SJCRH30 (cell line): ENCODE measurements around the gene SOX11. TPM values are rescaled to one million over a fixed set of nuclear protein-coding genes. Genes with fewer than 3 reads are reported as not detected.

Experiments
- DNase-seq, 2 experiments: peaks; one replicate each; pipeline ENCODE4 v3.0.0-alpha.2; 2015 to 2020
- H3K27ac ChIP-seq: fragments of 250-450 bp; sonication (Bioruptor Pico); 2 replicates; pipeline ENCODE4 v1.5.1; 2020; ENCODE audit warnings: mild to moderate bottlenecking, moderate library complexity
- H3K27me3 ChIP-seq: fragments of 250-450 bp; sonication (Bioruptor Pico); 2 replicates; pipeline ENCODE4 v1.5.1; 2020; ENCODE audit warnings: mild to moderate bottlenecking, moderate library complexity
- H3K36me3 ChIP-seq: fragments of 250-450 bp; sonication (Bioruptor Pico); 2 replicates; pipeline ENCODE4 v1.5.1; 2020; ENCODE audit warnings: mild to moderate bottlenecking, moderate library complexity
- H3K4me1 ChIP-seq: fragments of 250-450 bp; sonication (Bioruptor Pico); 2 replicates; pipeline ENCODE4 v1.5.1; 2020; ENCODE audit warnings: mild to moderate bottlenecking, moderate library complexity
- H3K4me3 ChIP-seq: fragments of 250-450 bp; sonication (Bioruptor Pico); 2 replicates; pipeline ENCODE4 v1.5.1; 2020; ENCODE audit warnings: mild to moderate bottlenecking, moderate library complexity
- H3K9me3 ChIP-seq: fragments of 250-450 bp; sonication (Bioruptor Pico); replicated peaks from 2 replicates; pipeline ENCODE4 v1.5.1; 2020; ENCODE audit warnings: mild to moderate bottlenecking, moderate library complexity
- total RNA-seq: library from RNA; depleted of rRNA; stranded (reverse); fragments of >200 nt; shearing (Covaris generic); gene quantifications from 2 replicates; pipeline ENCODE4 v1.2.3, GENCODE V29; 2014

SOX11 gene
- total RNA-seq, 1 experiment from 2014 or later, result 19.8 TPM

- no peak overlapping the region for H3K4me3 ChIP-seq
- H3K27ac ChIP-seq, result no peak overlapping the region
- H3K4me1 ChIP-seq, result no peaks in the 10 kb centered on the region
- no peaks in the 10 kb centered on the region for H3K36me3 ChIP-seq
- DNase-seq, result no peak
- H3K27me3 ChIP-seq, result no peaks in the 10 kb centered on the region
- H3K9me3 ChIP-seq, result no peaks in the 10 kb centered on the region; the same call in 1 of the 2 replicates
These were observed 56.8 kb downstream of the SOX11 start for GRCh38 chr2:5748946-5749345.

- H3K4me1 ChIP-seq, result no peaks in the 10 kb centered on the region
- H3K4me3 ChIP-seq, result no peak overlapping the region
- H3K9me3 ChIP-seq, result no peaks in the 10 kb centered on the region; the same call in 1 of the 2 replicates
- no peak for DNase-seq
- no peaks in the 10 kb centered on the region for H3K27me3 ChIP-seq
- H3K27ac ChIP-seq, result no peak overlapping the region
- H3K36me3 ChIP-seq, result no peaks in the 10 kb centered on the region
These were observed 57.2 kb downstream of the SOX11 start for GRCh38 chr2:5749347-5749746.
